Smooth muscle cell (in vitro differentiated cells): ENCODE measurements around the gene AP3B2. TPM values are rescaled to one million over a fixed set of nuclear protein-coding genes. Genes with fewer than 3 reads are reported as not detected.

Experiments used
- DNase-seq: peaks from one replicate; lab custom pipeline; 2025; ENCODE audit not compliant: unreplicated experiment; lab: John Stamatoyannopoulos, UW
- H2AFZ ChIP-seq: fragments of 200-600 bp; sonication (generic); 2 replicates; pipeline ENCODE4 v1.6.0; 2016; ENCODE audit warnings: antibody characterized with exemption, low read depth, mild to moderate bottlenecking
- H3F3A ChIP-seq: fragments of 200-600 bp; sonication (generic); 2 replicates; pipeline ENCODE4 v1.6.0; 2017; ENCODE audit warnings: antibody characterized with exemption, low read depth
- H3K27ac ChIP-seq: fragments of 200-600 bp; sonication (generic); 2 replicates; pipeline ENCODE4 v1.5.1; 2016; ENCODE audit warnings: low read depth, mild to moderate bottlenecking
- H3K27me3 ChIP-seq: fragments of 200-600 bp; sonication (generic); 2 replicates; pipeline ENCODE4 v1.6.1; 2016; ENCODE audit warnings: low read depth, mild to moderate bottlenecking
- H3K36me3 ChIP-seq: fragments of 200-600 bp; sonication (generic); 2 replicates; pipeline ENCODE4 v1.5.1; 2016; ENCODE audit warnings: low read depth
- H3K4me1 ChIP-seq: fragments of 200-600 bp; sonication (generic); 2 replicates; pipeline ENCODE4 v1.5.1; 2016; ENCODE audit warnings: low read depth
- H3K4me2 ChIP-seq: fragments of 200-600 bp; sonication (generic); 2 replicates; pipeline ENCODE4 v1.6.0; 2016; ENCODE audit warnings: mild to moderate bottlenecking
- H3K4me3 ChIP-seq: fragments of 200-600 bp; sonication (generic); 2 replicates; pipeline ENCODE4 v1.5.1; 2016; ENCODE audit warnings: mild to moderate bottlenecking
- H3K79me2 ChIP-seq: fragments of 200-600 bp; sonication (generic); 2 replicates; pipeline ENCODE4 v1.6.0; 2016; ENCODE audit warnings: low read depth, mild to moderate bottlenecking
- H3K9ac ChIP-seq: fragments of 200-600 bp; sonication (generic); 2 replicates; pipeline ENCODE4 v1.6.0; 2016; ENCODE audit warnings: low read depth
- H3K9me3 ChIP-seq: fragments of 200-600 bp; sonication (generic); replicated peaks from 2 replicates; pipeline ENCODE4 v1.5.1; 2016; ENCODE audit warnings: low read depth
- H4K20me1 ChIP-seq: fragments of 200-600 bp; sonication (generic); 2 replicates; pipeline ENCODE4 v1.6.0; 2016; ENCODE audit warnings: low read depth
- WGBS: methylation state at CpG from one replicate; pipeline ENCODE4 v1.1.7; 2016; ENCODE audit warnings: low lambda C conversion rate; 5-methylcytosine and 5-hydroxymethylcytosine counted together
- polyA plus RNA-seq: library from polyadenylated mRNA; unstranded; fragments of >200 nt; fragmentation: Nextera tagmentation; extraction: Ambion mirVana; gene quantifications from 2 replicates; pipeline ENCODE4 v1.2.1, GENCODE V29; 2016
- total RNA-seq: library from RNA; depleted of rRNA; stranded (reverse); fragments of >200 nt; gene quantifications from 2 replicates; pipeline ENCODE4 v1.2.3, GENCODE V29; 2014
- TF ChIP-seq, protein P1 (sequence below): fragments of 200-600 bp; sonication (generic); IDR thresholded peaks from 2 replicates; pipeline ENCODE4 v1.5.1; 2017; ENCODE audit warnings: borderline replicate concordance, mild to moderate bottlenecking, antibody characterized with exemption; ENCODE audit not compliant: insufficient read depth, poor library complexity, severe bottlenecking

The AP3B2 gene
- total and polyA plus RNA-seq, 2 experiments from 2014 or later: 0.66 to 1.6 TPM

DNA sequence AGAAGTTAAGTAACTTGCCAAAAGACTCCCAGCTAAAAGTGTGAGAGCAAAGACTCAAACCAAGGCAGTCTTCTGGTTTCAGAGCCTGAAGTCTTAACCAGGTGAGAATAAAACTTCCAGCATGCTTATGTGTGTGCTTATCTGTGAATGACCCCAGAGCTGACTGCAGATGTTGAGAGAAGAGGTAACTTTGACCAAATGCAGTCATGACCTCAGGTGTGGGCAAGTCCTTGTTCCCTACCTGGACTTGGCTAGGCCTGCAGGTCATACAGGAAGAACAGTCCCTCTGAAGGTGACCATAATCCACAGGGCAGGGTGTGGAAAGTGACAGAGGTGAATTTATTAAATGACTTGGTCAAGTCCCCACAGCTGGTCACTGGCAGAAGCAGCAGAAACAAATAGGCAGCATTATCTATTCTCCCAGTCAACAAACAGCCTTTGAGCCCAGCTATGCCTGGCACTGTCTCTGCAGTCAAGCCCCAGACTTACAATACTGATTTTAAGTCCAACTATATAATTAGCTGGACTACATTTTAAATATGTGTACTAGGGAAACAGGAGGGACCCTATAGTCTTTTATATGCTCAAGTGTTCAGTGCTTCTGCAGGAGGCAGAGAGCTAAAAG, 59.5 kb downstream of the AP3B2 start:
- peaks cover 85% of the 10 kb centered on the region for H3K27me3 ChIP-seq

DNA sequence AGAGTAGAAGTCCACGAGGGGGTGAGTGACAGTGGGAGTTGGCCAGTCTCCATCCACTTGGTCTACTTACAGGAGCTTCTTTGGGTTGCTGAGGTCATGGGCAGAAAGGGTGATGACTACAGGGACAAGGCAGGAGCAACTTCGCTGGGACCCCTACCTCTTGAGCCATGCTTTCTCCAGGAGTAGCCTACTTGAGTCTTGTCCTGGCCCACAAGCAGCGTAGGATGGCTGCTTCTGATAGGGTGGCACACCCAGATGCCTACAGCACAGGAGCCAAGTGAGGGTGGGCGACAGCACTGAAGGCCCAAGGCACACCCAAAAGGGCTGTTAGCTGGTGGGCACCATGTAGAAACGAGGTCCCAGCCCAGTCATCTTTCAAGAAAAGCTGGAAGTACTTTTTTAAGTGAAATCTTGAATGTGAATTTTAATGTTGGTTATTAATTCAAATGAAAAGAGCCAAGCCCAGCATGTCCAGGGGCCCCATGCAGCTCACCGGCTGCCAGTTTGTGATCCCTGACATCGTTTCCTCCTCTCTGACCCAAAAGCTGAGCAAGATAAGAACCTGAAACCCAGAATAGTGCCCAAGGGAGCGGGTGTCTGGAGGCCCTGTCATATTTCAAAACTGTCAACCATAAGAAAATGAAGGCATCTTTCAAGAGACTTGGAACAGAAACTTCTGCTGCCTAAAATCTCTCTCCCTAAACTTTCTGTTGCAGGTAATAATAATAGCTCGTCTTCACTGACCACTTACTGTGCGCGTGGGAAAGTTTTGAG, 60.3 kb downstream of the AP3B2 start:
- peaks cover 8% of the 10 kb centered on the region for H3K4me1 ChIP-seq
- H3K9me3 ChIP-seq: no peaks in the 10 kb centered on the region
- H3K79me2 ChIP-seq: no peaks in the 10 kb centered on the region
- H3K9ac ChIP-seq: no peak overlapping the region
- peaks cover 89% of the 10 kb centered on the region for H3K27me3 ChIP-seq
- TF ChIP-seq, protein P1, sequence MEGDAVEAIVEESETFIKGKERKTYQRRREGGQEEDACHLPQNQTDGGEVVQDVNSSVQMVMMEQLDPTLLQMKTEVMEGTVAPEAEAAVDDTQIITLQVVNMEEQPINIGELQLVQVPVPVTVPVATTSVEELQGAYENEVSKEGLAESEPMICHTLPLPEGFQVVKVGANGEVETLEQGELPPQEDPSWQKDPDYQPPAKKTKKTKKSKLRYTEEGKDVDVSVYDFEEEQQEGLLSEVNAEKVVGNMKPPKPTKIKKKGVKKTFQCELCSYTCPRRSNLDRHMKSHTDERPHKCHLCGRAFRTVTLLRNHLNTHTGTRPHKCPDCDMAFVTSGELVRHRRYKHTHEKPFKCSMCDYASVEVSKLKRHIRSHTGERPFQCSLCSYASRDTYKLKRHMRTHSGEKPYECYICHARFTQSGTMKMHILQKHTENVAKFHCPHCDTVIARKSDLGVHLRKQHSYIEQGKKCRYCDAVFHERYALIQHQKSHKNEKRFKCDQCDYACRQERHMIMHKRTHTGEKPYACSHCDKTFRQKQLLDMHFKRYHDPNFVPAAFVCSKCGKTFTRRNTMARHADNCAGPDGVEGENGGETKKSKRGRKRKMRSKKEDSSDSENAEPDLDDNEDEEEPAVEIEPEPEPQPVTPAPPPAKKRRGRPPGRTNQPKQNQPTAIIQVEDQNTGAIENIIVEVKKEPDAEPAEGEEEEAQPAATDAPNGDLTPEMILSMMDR: no peak
- no peak overlapping the region for H3K4me3 ChIP-seq
- no peaks in the 10 kb centered on the region for H4K20me1 ChIP-seq
- 88% methylated on average over 11 of the region's 11 CpGs for WGBS
- no peak overlapping the region for H2AFZ ChIP-seq
- H3K4me2 ChIP-seq: no peak overlapping the region
- no peaks in the 10 kb centered on the region for H3F3A ChIP-seq
- H3K36me3 ChIP-seq: no peaks in the 10 kb centered on the region
- H3K27ac ChIP-seq: no peak overlapping the region
- DNase-seq: no peak

More for the DNA sequence above, 59.5 kb downstream of the AP3B2 start:
- Histone ChIP-seq H3F3A (no peaks in the 10 kb centered on the region), H2AFZ (no peak overlapping the region), H3K4me3 (no peak overlapping the region), H4K20me1 (no peaks in the 10 kb centered on the region), H3K4me1 (peaks cover 8% of the 10 kb centered on the region), H3K9ac (no peak overlapping the region), H3K4me2 (no peak overlapping the region), H3K9me3 (no peaks in the 10 kb centered on the region), H3K79me2 (no peaks in the 10 kb centered on the region), H3K36me3 (no peaks in the 10 kb centered on the region), H3K27ac (no peak overlapping the region)
- TF ChIP-seq, protein P1: no peak
- no peak for DNase-seq

GRCh38 chr15:82648257-82649103, 61.2 kb downstream of the AP3B2 start:
- Histone ChIP-seq H3K36me3 (no peaks in the 10 kb centered on the region), H3F3A (no peaks in the 10 kb centered on the region), H3K9me3 (no peaks in the 10 kb centered on the region), H2AFZ (peak overlapping the region; percentile 9), H4K20me1 (no peaks in the 10 kb centered on the region), H3K4me3 (peak overlapping the region; percentile 52), H3K4me1 (peaks cover 8% of the 10 kb centered on the region), H3K79me2 (no peaks in the 10 kb centered on the region), H3K9ac (no peak overlapping the region), H3K27me3 (peaks cover 80% of the 10 kb centered on the region), H3K27ac (no peak overlapping the region), H3K4me2 (peak overlapping the region; percentile 90)
- 20% methylated on average over 41 of the region's 41 CpGs for WGBS
- TF ChIP-seq, protein P1: no peak
- DNase-seq: no peak
